GM19238 (cell line): ENCODE measurements around the gene BGN.
A peak's percentile ranks its signal among the peaks of the same experiment; 100 is the strongest.

ENCODE experiments used
- DNase-seq: peaks from one replicate; pipeline ENCODE4 v3.0.0; 2011; ENCODE audit warnings: low spot score; ENCODE audit not compliant: insufficient read length

The BGN gene

DNA sequence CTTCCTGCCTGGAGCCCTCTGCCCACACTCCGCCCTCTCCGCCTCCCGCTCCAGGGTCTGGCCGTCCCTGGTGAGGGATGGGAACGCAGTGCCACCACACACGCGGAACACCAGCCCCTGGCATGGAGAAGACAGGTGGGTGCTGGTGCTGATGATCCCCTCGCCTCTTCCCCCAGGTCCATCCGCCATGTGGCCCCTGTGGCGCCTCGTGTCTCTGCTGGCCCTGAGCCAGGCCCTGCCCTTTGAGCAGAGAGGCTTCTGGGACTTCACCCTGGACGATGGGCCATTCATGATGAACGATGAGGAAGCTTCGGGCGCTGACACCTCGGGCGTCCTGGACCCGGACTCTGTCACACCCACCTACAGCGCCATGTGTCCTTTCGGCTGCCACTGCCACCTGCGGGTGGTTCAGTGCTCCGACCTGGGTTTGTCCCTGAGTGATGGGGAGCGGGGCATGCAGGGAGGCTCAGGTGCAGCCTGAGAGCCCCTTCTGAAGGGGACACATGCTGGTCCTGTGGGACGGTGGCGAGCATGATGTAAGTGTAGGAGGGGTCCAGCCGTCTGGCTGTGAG is 9.8 kb downstream of the BGN start:
- no peak for DNase-seq

DNA sequence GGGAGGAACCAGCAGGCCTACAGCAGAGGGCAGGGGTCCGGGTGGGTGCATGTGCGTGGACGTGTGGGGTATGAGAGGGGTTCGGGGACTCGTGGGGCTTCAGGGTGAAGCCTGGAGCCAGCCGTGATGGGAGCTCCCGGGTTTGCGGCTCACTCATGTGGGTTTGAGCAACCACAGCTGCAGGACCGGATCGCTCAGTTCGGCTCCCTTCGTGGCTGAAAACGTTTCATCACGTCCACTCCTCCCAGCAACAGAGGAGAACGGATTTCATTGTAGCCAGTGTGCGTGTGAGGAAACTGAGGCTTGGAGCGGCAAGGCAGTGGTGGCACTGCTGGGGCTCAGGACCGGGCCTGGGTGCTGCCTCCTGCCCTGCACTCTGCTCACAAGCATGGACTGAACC is 10.6 kb downstream of the BGN start:
- no peak for DNase-seq

DNA sequence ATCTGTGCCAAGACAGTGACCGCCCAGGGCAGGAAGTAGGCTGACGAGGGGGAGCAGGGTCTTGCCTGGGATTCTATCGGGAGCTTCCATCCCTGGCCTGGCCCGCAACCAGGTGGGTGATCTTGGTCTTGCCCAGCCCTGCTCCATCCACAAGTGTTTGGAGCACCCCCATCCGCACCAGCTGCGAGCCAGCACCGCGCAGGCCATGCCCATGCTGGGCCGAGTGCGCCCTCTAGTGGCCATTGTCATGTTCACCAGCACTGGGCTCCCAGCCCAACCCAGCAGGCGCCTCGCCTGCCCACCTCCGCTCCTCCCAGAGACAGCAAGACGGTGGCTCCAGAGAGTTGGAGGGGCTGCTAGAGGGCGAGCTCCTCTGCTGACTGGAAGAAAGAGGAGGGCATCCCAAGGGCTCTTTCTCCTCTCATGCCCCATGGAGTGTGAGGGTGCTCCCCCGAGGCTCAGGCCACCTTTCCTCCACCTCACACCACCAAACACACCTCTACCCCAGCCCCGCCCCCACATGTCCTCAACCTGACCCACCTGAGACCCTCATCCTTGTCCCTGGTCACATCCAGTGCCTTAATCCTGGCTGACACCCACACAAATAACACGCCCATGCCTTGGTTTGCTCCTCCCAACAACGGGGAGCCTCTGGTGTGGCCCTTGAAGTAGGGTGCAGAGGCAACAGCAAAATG is 12.9 kb downstream of the BGN start:
- DNase-seq: peak; percentile 93

GRCh38 chrX:153509592-153509991 is 14.8 kb downstream of the BGN start:
- DNase-seq: no peak

DNA sequence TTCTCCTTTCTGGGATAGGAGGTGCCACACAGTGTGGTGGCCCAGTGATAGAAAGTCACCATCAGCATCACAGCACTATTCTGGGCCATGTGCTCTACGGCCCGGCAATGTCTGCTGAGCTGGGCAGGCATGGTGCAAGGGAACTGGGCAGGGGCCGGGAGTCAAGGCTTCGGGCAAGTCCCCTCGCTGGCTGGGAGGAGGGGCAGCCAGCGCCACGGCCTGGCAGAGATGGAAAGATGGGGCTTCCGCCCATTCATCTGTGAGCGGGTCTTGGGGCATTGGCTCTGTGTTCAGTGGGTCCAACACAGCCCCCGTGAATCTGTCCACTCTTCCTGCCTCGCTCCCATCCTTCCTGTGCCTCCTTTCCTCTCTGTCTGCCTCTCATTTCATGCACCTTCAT is 15.6 kb downstream of the BGN start:
- no peak for DNase-seq

DNA sequence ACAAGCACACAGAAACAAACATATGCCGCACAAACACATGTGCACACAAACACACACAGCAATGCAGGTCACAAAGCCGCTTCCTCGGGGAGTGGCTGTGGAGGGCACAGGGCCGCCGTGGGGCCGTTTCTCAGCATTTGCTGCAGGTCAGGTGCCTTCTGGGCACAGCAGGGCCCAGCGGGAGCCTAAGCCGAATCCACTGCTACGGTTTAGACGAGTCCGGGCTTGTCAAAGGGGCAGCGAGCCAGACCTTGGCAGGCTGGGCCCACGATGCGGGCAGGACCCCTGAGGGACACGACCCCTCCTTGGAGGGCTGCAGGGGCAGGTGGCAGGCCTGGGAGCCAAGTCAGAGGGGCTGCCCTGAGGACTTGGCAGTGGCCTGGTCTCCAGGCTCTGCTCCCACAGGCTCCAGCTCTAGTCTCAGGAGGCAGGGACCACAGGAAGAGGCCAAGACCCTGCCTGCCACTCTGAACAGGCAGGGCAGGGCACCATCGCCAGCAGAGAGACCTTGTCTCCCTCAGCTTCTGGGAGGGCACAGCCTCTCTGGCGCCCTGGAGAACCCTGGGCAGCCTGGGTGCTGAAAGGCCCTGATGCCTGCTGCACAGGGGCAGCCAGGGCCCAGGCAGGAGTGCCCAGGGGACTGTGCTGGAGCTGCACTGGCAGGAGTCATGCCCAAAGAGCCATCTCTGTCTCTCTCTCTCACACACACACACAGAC is 17.2 kb downstream of the BGN start:
- DNase-seq: no peak

DNA sequence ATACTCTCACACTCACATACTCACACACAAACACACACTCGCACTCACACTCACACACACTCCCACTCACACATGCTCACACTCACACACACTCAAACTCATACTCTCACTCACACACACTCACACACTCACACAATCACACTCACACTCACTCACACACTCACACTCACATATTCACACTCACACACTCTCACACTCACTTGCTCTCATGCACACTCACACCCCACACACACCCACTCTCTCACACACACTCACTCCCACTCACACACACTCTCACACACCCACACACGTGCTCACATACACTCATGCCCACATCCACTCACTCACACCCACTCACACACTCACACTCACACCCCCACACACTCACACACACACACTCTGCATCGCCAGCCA is 17.7 kb downstream of the BGN start:
- no peak for DNase-seq

GRCh38 chrX:153513265-153513664 is 18.5 kb downstream of the BGN start:
- no peak for DNase-seq

- DNase-seq: no peak
Observed at GRCh38 chrX:153514259-153514658, 19.5 kb downstream of the BGN start.

DNA sequence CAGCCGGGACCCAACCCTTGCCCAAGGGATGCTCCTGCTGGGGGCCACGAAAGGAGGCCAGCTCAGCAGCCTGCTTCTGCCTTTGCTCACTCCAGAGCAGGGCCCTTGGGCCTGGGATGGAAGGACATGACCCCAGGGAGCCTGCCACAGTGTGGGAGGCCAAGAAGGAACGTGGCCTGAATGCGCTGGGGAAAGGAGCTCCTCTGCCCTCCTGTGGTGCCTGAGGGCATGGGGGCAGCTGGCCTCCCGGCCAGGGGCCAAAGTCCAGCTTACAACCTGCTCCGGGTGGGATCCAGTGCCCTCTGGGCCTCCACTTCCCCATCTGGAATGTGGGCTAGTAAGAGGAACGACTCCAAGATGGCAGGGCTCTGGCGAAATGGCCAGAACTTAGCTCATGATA is 20.7 kb downstream of the BGN start:
- DNase-seq: no peak

DNA sequence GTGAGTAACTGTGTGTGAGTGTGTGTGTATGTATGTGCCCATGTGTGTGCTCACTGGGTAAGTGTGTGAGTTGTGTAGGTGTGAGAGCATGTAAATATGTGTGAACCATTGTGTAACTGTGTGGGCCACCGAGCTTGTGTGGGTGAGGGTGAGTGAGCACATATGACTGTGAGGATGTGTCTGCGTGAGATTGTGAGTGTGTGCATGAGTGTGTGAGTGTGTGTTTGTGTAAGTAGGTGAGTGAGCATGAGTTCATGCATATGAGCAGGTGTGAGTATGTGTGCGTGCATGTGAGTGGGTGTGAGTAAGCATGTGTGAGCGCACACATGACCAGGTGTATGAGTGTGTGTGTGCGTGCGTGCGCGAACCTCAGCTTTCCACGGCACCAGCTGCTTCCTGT is 21.3 kb downstream of the BGN start:
- no peak for DNase-seq

GRCh38 chrX:153517423-153517822 is 22.6 kb downstream of the BGN start, which contains the start of gene ATP2B3:
TSS of gene ATP2B3 (plus strand) at chrX:153517642. CDS start at chrX:153536248, 18,606 bp downstream.
- DNase-seq: no peak

DNA sequence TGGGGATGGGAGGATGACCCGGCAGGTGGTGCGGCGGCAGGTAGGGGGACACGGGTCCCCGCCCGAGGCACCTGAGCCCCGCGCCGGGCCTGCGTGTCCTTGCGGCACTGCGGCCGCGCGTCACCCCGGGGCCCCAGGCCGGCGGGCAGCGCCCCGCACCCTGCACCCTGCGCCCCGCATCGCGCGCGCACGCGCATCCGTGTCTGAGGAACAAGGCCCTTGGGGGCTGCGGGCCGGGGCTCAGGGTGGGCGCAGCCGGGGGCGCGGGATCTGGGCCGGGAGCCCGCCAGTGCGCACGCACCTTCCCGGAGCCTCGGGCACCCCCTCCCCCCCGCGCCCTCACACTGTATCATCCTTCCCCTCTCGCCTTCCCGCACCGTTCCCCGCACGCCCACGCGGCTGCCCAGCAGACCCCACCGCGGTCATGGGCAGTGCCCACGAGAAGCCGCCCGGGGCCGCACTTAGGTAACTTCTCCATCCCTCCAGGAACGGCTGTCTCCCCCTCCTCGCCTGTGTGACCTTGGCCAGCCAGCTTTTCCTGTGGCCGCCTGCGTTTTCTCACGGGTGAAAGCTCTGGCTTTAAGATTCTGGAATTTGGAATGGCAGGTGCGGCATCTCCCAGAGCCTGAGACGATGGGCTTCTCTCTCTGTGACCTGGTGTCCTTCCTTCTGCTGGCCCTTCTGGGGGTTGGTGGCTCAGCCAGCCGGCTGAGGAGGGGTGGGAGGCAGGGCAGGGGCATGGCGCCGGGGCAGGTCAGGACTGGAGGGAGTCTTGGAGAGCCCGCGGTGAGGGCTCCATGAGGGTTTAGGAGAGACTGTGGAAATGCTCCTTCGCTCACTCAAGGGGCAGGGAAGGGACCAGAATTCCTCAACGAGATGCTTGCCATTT is 23.4 kb downstream of the BGN start:
- no peak for DNase-seq

DNA sequence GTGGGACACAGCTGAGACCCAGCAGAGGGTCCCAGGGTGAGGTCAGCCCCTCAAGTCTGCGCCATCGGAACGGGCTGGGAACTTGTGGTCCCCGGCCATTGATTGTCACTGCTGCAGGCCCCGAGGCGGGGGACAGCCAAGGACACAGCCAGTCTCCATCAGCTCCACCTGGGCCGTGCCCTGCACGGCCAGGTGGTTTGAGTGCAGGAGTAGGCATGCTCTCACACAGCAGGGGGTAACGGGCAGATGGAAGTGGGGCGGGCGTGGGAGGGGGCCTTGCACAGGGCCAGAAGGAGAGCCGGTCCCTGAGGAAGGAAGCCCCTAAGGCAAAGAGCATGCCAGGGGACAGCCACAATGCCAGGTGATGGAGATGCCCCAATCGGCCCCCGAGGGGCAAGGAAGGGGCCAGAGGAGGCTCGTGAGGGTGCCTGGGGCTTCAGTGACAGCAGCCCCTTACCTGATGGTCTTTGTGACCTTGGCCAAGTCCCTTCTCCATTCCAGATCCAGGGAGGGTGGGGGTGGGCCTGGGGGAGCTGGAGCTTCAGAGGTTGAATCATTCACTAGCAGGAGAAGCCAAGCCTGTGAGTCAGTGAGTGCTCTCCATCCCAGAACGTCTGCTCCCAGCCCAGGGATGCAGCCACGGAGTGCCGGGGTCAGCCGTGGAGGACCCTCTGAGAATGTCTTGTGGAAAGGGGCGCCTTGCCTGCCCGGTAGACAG is 24.9 kb downstream of the BGN start:
- no peak for DNase-seq

DNA sequence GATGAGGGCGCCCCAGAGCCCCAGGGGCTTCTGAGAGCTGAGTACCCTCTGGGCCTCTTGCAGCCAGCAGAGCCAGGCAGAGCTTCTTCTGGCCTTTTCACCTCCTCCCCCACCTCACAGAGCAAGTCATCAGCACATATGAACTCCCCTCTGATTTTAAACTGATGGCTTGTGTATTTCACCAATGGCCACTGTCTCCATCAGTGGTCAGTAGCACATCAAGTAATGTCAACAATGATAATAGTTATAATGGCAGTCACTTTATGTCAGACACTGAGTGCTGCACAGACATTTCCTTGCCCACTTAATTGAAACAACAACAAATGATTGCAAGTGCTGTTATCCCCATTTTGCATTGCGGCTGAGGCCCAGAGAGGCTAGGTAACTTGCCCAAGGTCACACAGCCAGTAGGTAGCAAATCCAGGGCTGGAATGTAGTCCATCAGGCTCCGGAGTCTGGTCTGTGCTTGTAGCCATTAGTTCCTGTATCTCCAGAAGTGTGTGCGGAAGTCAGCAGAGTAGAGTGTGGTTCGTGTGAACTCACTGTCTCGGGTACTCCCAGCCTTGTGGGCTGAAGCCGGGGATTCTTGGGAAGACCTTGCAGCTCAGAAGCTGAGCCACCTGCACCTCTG is 25.6 kb downstream of the BGN start:
- DNase-seq: no peak

GRCh38 chrX:153521034-153521433 is 26.3 kb downstream of the BGN start:
- DNase-seq: no peak

DNA sequence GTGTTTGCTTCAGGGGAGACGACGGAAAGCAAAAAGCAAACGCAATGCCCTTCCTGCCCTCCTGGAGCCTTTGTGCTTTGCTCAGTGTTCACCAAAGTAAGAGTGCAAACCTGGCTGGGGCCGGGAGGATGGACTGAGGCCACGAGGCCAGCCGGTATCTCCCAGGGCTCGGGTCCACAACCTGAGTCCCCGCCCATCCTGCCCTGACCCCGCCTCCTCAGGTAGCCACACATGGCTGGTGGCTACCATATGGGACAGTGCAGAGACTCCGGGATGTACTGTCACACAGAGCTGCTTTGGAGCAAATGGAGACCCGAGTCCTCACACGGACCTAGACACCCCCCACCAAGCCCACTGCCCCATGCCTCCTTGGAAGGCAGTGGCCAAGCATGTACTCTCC is 27.5 kb downstream of the BGN start:
- DNase-seq: no peak

DNA sequence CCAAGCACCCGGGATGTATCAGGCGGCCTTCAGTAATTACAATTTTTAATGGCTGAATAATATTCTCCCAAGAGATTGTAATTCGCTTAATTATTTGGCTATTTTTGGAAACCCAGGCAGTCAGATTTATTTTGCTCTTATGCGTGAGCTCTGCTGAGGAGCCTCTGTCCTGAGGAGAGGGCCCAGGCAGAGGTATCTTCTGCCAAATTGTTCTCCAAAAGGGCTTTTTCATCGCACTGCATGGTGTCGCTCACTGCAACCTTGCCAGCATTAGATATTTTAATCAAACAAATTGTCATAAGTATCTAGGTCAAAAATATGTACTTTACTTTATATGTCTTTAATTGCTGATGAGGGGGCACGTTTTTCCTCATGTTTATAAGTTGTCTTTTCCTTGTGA is 28.5 kb downstream of the BGN start:
- DNase-seq: no peak

GRCh38 chrX:153524234-153524633 is 29.5 kb downstream of the BGN start:
- no peak for DNase-seq

GRCh38 chrX:153525451-153525850 is 30.7 kb downstream of the BGN start:
- DNase-seq: no peak

- no peak for DNase-seq
Observed at GRCh38 chrX:153526042-153526441, 31.3 kb downstream of the BGN start.
